ENCODE measurements around the gene HP.
"Not testable (repeated sequence)": the region's sequence is repeated elsewhere in the genome, so short reads cannot be mapped to it uniquely, and the experiment has no call there.

HP gene

GRCh38 chr16:72054254-72054847 is at the start of gene HP:
Gene HP, plus strand, starts transcription at chr16:72054505. Its CDS starts 148 bp downstream, at chr16:72054653.
- not testable (repeated sequence) for DNase-seq (ENCODE audit: low read depth in 2 of 2)

- DNase-seq (ENCODE audit: low read depth in 2 of 2), result not testable (repeated sequence)
These were observed 46.3 kb upstream of the HP start for GRCh38 chr16:72008065-72008423.

GRCh38 chr16:72008424-72009216 is 45.7 kb upstream of the HP start, which contains the start of gene DHODH:
Gene DHODH, plus strand, starts transcription at chr16:72008744. Its CDS starts 21 bp downstream, at chr16:72008765.
- peak; percentile 93 to 94 for DNase-seq (ENCODE audit: low read depth in 2 of 2)

- DNase-seq (ENCODE audit: low read depth in 2 of 2), result no peak
These were observed 44.5 kb upstream of the HP start for GRCh38 chr16:72009779-72010178.

GRCh38 chr16:72012607-72013006 is 41.7 kb upstream of the HP start:
- DNase-seq (ENCODE audit: low read depth in 2 of 2), result no peak

- DNase-seq (ENCODE audit: low read depth in 2 of 2), result no peak
These were observed 40.9 kb upstream of the HP start for GRCh38 chr16:72013389-72013788.

- no peak for DNase-seq (ENCODE audit: low read depth in 2 of 2)
These were observed 40.3 kb upstream of the HP start for GRCh38 chr16:72013888-72014581.

- no peak for DNase-seq (ENCODE audit: low read depth in 2 of 2)
These were observed 39.6 kb upstream of the HP start for GRCh38 chr16:72014675-72015074.

GRCh38 chr16:72015124-72015523 is 39.2 kb upstream of the HP start:
- DNase-seq (ENCODE audit: low read depth in 2 of 2), result no peak

GRCh38 chr16:72018470-72018869 is 35.8 kb upstream of the HP start:
- DNase-seq (ENCODE audit: low read depth in 2 of 2), result no peak

- no peak for DNase-seq (ENCODE audit: low read depth in 2 of 2)
These were observed 33.3 kb upstream of the HP start for GRCh38 chr16:72021043-72021442.

- no peak for DNase-seq (ENCODE audit: low read depth in 2 of 2)
These were observed 32.2 kb upstream of the HP start for GRCh38 chr16:72022127-72022526.

- no peak for DNase-seq (ENCODE audit: low read depth in 2 of 2)
These were observed 30.3 kb upstream of the HP start for GRCh38 chr16:72023962-72024361.

GRCh38 chr16:72024862-72025382 is 29.4 kb upstream of the HP start:
- DNase-seq (ENCODE audit: low read depth in 2 of 2), result no peak

- DNase-seq (ENCODE audit: low read depth in 2 of 2), result no peak
These were observed 28.7 kb upstream of the HP start for GRCh38 chr16:72025404-72026114.

GRCh38 chr16:72027669-72028378 is 26.5 kb upstream of the HP start:
- no peak for DNase-seq (ENCODE audit: low read depth in 2 of 2)

GRCh38 chr16:72029567-72030271 is 24.6 kb upstream of the HP start:
- no peak for DNase-seq (ENCODE audit: low read depth in 2 of 2)

- no peak for DNase-seq (ENCODE audit: low read depth in 2 of 2)
These were observed 20.9 kb upstream of the HP start for GRCh38 chr16:72033437-72033836.

GRCh38 chr16:72036098-72036497 is 18.2 kb upstream of the HP start:
- no peak for DNase-seq (ENCODE audit: low read depth in 2 of 2)

GRCh38 chr16:72042157-72042660 is 12.1 kb upstream of the HP start:
- DNase-seq (ENCODE audit: low read depth in 2 of 2), result no peak

All from stimulated activated CD8-positive, alpha-beta memory T cell treated with anti-CD3 and anti-CD28 coated beads, Interleukin-7, amount 100 ng/mL, for 1 hour (primary cell).